Measurements from ENCODE around the gene GK. TPM values are rescaled to one million over a fixed set of nuclear protein-coding genes. Genes with fewer than 3 reads are reported as not detected.
"Not testable (repeated sequence)": the region's sequence is repeated elsewhere in the genome, so short reads cannot be mapped to it uniquely, and the experiment has no call there.

GK gene
- total RNA-seq, 4 donors from 2014 or later, result 2.5 to 16.9 (median 4.9) TPM

- intact Hi-C loops (cut with DNase I), result no loop called here
- TF ChIP-seq POLR2AphosphoS5 (IDR thresholded peaks at IDR 0.05) (no peak), CTCF (IDR thresholded peaks at IDR 0.05) (no peak), EP300 (IDR thresholded peaks at IDR 0.05) (no peak), POLR2A (IDR thresholded peaks at IDR 0.05; ENCODE audit: low read depth) (no peak)
These were observed 3.4 kb upstream of the GK start for GRCh38 chrX:30649859-30650258.

GRCh38 chrX:30652527-30653414 lies 452 bp upstream of the GK start:
- Histone ChIP-seq H3K27ac (replicated peaks in 1 of 4) (peak overlapping the region; percentile 71 to 84 (median 80)), H3K4me1 (peaks cover 7 to 14% (median 11%) of the 10 kb centered on the region in 4 donors), H3K36me3 (no peaks in the 10 kb centered on the region), H3K4me3 (peak overlapping the region; percentile 64 to 68 (median 66)), H3K27me3 (no peaks in the 10 kb centered on the region), H3K9me3 (no peaks in the 10 kb centered on the region)
- 21% methylated on average over 15 of the region's 65 CpGs for WGBS
- intact Hi-C loops (cut with DNase I), result no loop called here
- TF ChIP-seq POLR2AphosphoS5 (IDR thresholded peaks at IDR 0.05) (peak in 1 of 2 donors; percentile 55), EP300 (IDR thresholded peaks at IDR 0.05) (no peak)
- DNase-seq (ENCODE audit: extremely low spot score), result peak; percentile 97

More at GRCh38 chrX:30649859-30650258, 3.4 kb upstream of the GK start:
- Histone ChIP-seq H3K36me3 (no peaks in the 10 kb centered on the region), H3K27ac (replicated peaks in 1 of 4) (no peak overlapping the region), H3K4me3 (no peak overlapping the region), H3K27me3 (no peaks in the 10 kb centered on the region), H3K9me3 (no peaks in the 10 kb centered on the region), H3K4me1 (peaks cover 6 to 14% (median 9%) of the 10 kb centered on the region in 4 donors)
- WGBS, result 65% methylated on average over 2 of the region's 2 CpGs
- no peak for DNase-seq (ENCODE audit: extremely low spot score)

GRCh38 chrX:30654386-30654785 lies 1.2 kb downstream of the GK start:
- intact Hi-C loops (cut with DNase I); DNase-seq (ENCODE audit: extremely low spot score); H3K27me3 ChIP-seq; H3K36me3 ChIP-seq; H3K9me3 ChIP-seq: not testable (repeated sequence)
- H3K4me1 ChIP-seq, result peaks cover 7 to 14% (median 11%) of the 10 kb centered on the region in 4 donors
- peak overlapping the region; percentile 64 to 68 (median 66) for H3K4me3 ChIP-seq
- peak overlapping the region in 3 of 4 donors; percentile 79 to 84 (median 82) for H3K27ac ChIP-seq (replicated peaks in 1 of 4)
- WGBS, result 87% methylated on average over 13 of the region's 13 CpGs

GRCh38 chrX:30654989-30655607 lies 1.9 kb downstream of the GK start:
- H3K9me3 ChIP-seq, result no peaks in the 10 kb centered on the region
- no peak overlapping the region for H3K4me3 ChIP-seq
- intact Hi-C loops (cut with DNase I), result no loop called here
- H3K27ac ChIP-seq (replicated peaks in 1 of 4), result no peak overlapping the region
- H3K4me1 ChIP-seq, result peaks cover 7 to 14% (median 11%) of the 10 kb centered on the region in 4 donors
- no peak for DNase-seq (ENCODE audit: extremely low spot score)
- no peak for TF ChIP-seq EP300 (IDR thresholded peaks at IDR 0.05)
- TF ChIP-seq POLR2A (IDR thresholded peaks at IDR 0.05; ENCODE audit: low read depth), result no peak
- no peak for TF ChIP-seq POLR2AphosphoS5 (IDR thresholded peaks at IDR 0.05)
- no peak for TF ChIP-seq CTCF (IDR thresholded peaks at IDR 0.05)
- WGBS, result 40% methylated on average over 2 of the region's 2 CpGs
- no peaks in the 10 kb centered on the region for H3K36me3 ChIP-seq
- no peaks in the 10 kb centered on the region for H3K27me3 ChIP-seq

GRCh38 chrX:30655991-30656390 lies 2.8 kb downstream of the GK start:
- 68% methylated on average over 3 of the region's 3 CpGs for WGBS
- TF ChIP-seq POLR2A (IDR thresholded peaks at IDR 0.05; ENCODE audit: low read depth) (no peak), POLR2AphosphoS5 (IDR thresholded peaks at IDR 0.05) (no peak), EP300 (IDR thresholded peaks at IDR 0.05) (no peak), CTCF (IDR thresholded peaks at IDR 0.05) (no peak)
- Histone ChIP-seq H3K4me3 (no peak overlapping the region), H3K27me3 (no peaks in the 10 kb centered on the region), H3K9me3 (no peaks in the 10 kb centered on the region), H3K27ac (replicated peaks in 1 of 4) (no peak overlapping the region), H3K36me3 (no peaks in the 10 kb centered on the region), H3K4me1 (peaks cover 7 to 14% (median 11%) of the 10 kb centered on the region in 4 donors)
- intact Hi-C loops (cut with DNase I), result no loop called here
- no peak for DNase-seq (ENCODE audit: extremely low spot score)

Data from esophagus muscularis mucosa (tissue), 4 donors.